Lung microvascular endothelial cell (primary cell): ENCODE results near the gene MIB2. TPM values are rescaled to one million over a fixed set of nuclear protein-coding genes. Genes with fewer than 3 reads are reported as not detected.
"Not testable (repeated sequence)": the region's sequence is repeated elsewhere in the genome, so short reads cannot be mapped to it uniquely, and the experiment has no call there.

Experiments used
- DNase-seq, 2 donors: peaks; one replicate each; pipeline versions ENCODE4 v3.0.0 to v3.0.0-alpha.2; 2010; ENCODE audit warnings: low read depth in 2 of 2
- total RNA-seq: library from RNA; depleted of rRNA; stranded (reverse); fragments of >200 nt; gene quantifications from 2 replicates; pipeline ENCODE4 v1.2.1, GENCODE V29; 2014

MIB2 gene
- total RNA-seq, 1 donor from 2014 or later = 51.6 TPM

- DNase-seq = peak in 1 of 2 donors; percentile 45
Observed at GRCh38 chr1:1646326-1646725, 31.0 kb downstream of the MIB2 start.

- DNase-seq = not testable (repeated sequence)
Observed at GRCh38 chr1:1647567-1648241, 32.4 kb downstream of the MIB2 start.

- DNase-seq = not testable (repeated sequence)
Observed at GRCh38 chr1:1648265-1648664, 33.0 kb downstream of the MIB2 start.

- peak; percentile 97 to 99 for DNase-seq
Observed at GRCh38 chr1:1658583-1659549, 43.6 kb downstream of the MIB2 start, which contains the start of gene CDK11B. Gene CDK11B, minus strand, starts transcription at chr1:1659004. Its CDS starts 1,519 bp downstream, at chr1:1657485.

GRCh38 chr1:1662392-1662791 is 47.1 kb downstream of the MIB2 start:
- not testable (repeated sequence) for DNase-seq

GRCh38 chr1:1662830-1663560 is 47.7 kb downstream of the MIB2 start:
- DNase-seq = not testable (repeated sequence)

- not testable (repeated sequence) for DNase-seq
Observed at GRCh38 chr1:1664318-1664717, 49.0 kb downstream of the MIB2 start.

- no peak for DNase-seq
Observed at GRCh38 chr1:1664941-1665814, 49.9 kb downstream of the MIB2 start.

GRCh38 chr1:1665815-1666251 is 50.5 kb downstream of the MIB2 start:
- peak; percentile 19 to 29 for DNase-seq

- no peak for DNase-seq
Observed at GRCh38 chr1:1666526-1666925, 51.2 kb downstream of the MIB2 start.

GRCh38 chr1:1669468-1670440 is 54.5 kb downstream of the MIB2 start:
- DNase-seq = no peak

- DNase-seq = peak in 1 of 2 donors; percentile 32
Observed at GRCh38 chr1:1670866-1671265, 55.6 kb downstream of the MIB2 start.

- no peak for DNase-seq
Observed at GRCh38 chr1:1671365-1672119, 56.2 kb downstream of the MIB2 start.

- DNase-seq = no peak
Observed at GRCh38 chr1:1672181-1672965, 57.1 kb downstream of the MIB2 start.

GRCh38 chr1:1674806-1675205 is 59.5 kb downstream of the MIB2 start:
- DNase-seq = not testable (repeated sequence)

GRCh38 chr1:1675218-1675617 is 59.9 kb downstream of the MIB2 start:
- not testable (repeated sequence) for DNase-seq

- not testable (repeated sequence) for DNase-seq
Observed at GRCh38 chr1:1676087-1676486, 60.8 kb downstream of the MIB2 start.
